HG03521 (cell line): Measurements from ENCODE around the gene PITRM1.
A peak's percentile ranks its signal among the peaks of the same experiment; 100 is the strongest.

ENCODE experiments used
- ATAC-seq: cut with Tn5 transposase; IDR thresholded peaks from one replicate; pipeline ENCODE4 v1.9.1; 2021; ENCODE audit warnings: mild to moderate bottlenecking, moderate library complexity; ENCODE audit not compliant: unreplicated experiment

The PITRM1 gene

DNA sequence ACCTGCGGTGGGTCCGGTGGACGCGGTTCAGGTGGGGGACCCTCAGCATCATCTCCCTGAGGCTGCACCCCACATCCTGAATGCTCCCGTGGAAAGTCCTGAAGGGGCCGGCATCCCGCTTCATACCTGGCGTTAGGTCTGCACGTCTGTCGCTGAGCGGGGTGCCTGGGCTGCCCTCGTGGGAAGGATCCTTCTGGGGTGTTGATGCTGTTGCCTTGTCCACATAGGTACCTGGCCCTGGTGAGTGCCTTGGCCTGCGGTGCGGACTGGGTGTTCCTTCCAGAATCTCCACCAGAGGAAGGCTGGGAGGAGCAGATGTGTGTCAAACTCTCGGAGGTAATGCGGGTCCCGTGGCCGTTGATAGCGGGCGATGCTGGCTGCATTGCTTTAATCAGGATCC, 67.4 kb downstream of the PITRM1 start:
- ATAC-seq, result no peak

DNA sequence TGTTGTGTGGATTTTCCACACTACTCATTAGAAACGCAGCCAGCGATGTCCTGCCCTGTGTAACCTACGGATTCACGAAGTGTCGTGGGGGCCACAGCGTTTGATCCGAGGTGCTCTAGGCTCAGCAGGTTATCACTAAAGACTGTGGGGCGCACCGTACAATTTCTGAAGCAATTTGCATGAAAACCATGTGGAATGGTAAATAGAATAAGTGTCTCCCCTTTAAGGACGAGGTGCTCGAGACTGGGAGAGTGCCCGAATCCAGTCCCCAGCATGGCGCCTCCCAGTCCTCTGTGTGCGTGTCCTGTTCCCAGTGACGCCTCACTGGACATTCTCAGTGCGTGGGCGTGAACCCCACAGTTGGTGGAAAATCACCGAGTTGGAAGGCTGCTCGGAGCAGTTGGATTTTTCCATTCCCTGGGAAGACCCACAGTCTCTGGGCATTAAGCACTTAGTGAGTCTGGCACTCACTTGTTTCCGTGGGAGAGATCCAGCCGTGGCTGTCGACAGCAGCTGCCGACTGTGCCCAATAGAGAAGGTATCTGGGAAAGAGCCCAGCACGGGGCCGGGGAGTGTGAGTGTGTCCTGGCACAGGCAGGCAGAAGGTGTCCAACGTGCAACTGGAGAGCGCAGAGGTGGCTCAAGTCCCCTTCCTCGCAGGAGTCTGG, 68.2 kb downstream of the PITRM1 start:
- ATAC-seq, result no peak

DNA sequence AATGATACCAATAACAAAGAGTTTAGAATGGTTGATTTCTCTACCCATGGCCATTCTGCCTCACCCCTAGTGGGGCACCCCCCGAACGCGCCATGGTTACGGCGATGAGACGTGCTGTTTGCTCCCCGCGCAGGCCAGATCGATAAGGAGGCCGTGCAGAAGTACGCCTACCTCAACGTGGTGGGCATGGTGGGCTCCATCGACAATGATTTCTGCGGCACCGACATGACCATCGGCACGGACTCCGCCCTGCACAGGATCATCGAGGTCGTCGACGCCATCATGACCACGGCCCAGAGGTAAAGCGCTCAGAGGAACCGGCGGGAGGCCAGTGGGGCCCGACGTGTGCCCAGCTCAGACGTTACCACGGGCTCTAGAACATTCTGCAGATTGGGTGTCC, 68.9 kb downstream of the PITRM1 start:
- no peak for ATAC-seq

DNA sequence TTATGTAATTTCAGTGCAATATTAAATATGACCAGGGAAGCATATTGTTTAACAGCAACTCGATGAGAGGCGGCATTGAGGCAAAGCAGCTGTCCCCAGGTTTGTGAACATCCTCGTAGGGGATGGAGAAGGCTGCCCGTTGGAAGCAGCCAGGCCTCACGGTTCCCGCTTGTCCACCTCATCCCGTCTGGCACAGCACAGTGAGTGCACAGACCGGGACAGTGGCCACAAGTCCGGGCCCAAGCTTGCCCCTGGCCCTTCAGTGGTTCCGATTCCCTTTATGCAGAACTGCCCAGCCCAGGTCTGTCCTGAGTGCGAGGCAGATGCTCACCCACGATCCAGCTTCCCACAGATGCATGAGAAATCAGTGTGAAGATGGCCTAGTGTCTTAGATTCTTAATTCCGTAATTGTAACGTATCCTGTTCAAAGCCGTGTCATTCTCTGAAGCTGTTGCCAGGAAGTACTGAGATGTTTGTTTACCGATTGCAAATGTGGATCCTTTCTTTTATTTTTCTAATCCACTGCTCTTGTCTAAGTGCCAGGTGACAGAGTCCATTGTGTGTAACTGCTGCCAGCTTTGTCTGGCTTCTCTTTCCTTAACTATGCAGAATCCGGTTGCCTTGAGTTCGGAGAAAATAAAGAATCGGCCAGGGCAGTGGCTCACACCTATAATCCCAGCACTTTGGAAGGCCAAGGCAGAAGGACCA, 69.7 kb downstream of the PITRM1 start:
- ATAC-seq, result no peak

DNA sequence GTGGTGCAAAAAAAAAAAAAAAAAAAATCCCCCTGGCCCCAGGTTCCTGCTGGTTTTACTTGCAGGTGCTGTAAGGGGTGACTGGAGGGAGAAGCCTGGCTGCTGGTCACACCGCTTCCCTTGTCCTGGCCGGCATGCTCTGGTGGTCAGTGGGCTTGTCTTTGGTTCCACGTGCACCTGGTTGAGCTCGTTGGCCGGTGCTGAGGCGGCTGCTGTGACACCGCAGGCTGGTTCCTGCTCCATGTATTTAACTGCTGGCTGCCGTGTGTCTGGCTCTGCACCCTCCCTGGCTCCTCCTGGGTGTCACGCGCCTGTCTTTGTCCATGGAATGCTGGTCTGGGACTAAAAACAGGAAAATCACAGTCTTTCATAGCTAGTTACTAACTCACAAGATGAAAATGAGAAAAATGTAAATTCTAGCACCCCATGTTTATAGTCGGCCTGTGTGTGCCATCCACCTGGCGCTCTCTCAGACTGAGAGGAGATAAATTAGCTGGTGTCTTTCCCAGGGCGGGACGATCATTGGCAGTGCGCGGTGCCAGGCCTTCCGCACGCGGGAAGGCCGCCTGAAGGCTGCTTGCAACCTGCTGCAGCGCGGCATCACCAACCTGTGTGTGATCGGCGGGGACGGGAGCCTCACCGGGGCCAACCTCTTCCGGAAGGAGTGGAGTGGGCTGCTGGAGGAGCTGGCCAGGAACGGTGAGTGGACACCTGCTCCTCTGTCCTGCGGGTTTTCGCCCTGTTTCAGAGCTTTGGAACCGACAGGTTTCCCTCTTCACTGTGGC, 71.5 kb downstream of the PITRM1 start:
- ATAC-seq, result no peak

DNA sequence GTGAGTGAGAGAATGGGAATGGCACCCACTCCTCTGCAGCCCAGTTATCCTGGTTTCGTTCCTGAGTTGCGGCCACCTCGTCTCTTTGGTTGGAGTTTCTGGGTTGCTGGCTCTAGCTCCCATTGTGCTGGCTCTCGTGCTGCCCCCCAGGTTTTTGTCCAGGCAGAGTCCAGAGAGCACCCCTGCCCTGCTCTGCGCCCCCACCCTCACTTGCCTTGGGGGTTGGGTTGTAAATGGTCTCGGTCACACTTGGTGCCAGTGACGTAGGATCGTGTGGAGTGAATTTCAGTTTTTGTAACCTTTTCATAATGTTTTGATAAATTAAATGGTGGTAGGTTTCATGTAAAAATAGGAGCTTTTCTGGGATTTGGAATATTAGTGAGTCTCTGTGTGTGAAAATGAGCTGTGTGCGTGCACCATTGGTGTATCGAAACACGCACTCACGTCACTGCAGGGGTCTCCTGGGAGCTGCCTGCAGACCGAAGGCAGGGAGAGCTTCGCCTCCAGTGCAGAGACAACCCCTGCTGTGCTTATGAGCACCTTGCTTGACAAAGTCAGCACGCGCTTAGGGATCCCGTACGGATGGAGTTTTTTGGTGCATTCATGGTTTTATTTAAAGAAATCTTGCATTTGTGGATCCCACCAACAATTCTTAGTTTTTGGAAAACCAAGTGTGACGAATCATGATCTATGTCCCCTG, 72.3 kb downstream of the PITRM1 start:
- no peak for ATAC-seq

DNA sequence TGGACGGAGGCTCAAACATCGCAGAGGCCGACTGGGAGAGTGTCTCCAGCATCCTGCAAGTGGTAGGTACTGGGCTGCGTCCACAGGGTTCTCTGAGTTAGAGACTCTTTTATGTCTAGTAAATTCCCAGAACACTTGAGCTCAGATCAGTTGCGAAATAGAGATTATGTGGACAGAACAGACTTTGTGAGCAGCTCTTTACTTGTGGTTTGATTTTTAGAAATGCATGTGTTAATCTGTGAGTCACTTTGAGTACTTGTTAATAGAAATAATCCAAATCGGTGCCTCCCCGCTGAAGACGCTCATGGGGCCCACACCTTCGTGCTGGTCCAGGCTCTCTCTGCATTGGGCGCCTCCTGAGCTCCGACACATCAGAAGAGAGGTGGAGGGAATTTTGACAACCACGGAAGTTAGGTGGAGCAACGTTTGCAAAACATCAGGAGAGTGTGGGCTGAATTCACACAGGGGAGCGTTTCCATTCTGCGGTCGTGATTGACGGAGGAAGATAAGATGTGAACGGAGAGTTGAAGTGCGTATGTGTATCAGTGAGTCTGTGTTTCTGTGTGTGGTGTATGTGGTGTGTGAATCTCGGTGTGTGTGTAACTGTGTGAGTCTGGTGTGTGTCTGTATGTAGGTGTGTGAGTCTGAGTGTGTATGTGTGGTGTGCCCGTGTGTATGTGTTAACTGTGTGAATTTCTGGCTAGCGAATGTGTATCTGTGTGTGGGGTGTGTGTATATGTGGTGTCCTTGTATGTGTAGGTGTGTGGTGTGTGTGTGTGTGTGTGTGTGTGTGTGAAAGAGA, 73.1 kb downstream of the PITRM1 start:
- ATAC-seq, result no peak

DNA sequence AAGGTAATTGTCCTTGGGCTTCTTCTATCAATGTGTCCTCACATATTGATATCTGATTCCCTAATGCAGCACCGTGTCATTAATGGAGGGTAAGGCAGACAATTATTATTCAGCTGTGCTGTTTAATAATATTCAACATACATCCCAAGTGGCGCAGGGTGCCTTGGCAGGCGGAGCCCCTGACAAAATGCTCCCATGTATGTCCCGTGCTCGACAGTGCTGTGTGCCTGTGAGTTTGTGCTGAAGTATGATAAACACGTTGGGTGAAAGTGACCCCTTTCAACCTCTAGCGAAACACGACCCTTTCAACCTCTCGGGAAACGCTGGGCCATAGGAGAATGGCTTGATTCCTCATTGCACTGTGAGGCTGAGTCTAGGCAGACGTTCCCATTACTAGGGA, 73.9 kb downstream of the PITRM1 start:
- no peak for ATAC-seq

DNA sequence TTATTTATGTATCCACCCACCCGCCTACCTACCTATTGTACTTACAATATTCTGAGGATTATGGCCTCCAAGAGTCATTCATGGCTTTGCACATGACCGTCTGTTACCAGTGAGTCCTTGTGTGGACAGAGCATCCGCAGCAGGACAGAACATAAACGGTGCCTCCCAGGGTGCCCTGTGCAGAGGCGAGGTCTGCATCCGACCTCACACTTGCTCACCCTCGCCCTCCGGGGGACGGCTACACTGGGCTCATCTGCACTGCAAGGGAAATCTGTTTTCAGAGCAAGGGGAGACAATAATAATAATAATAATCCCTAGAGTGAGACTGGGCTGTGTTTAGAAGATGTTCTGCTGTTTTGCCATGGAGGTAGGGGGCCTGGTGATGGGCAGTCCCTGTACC, 75.4 kb downstream of the PITRM1 start:
- ATAC-seq, result no peak

DNA sequence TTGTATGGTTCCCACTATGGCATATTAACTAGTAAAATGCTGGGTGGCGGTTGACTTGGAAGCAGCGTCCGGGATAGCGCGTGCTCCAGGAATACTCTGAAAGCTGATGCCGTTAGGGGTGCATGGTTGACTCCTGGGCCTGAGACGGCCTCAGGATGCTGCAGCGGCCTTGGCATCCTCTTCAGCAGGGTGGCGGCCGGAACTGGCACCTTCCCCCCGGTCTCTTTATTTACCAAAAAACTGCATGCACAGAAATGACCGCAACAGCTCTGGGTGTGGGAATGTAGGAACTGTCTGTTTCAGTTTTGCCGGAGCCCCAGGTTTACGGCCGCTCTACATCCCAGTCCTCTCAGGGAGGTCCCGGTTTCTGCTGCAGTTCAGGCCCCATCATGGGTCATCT, 76.4 kb downstream of the PITRM1 start:
- no peak for ATAC-seq

DNA sequence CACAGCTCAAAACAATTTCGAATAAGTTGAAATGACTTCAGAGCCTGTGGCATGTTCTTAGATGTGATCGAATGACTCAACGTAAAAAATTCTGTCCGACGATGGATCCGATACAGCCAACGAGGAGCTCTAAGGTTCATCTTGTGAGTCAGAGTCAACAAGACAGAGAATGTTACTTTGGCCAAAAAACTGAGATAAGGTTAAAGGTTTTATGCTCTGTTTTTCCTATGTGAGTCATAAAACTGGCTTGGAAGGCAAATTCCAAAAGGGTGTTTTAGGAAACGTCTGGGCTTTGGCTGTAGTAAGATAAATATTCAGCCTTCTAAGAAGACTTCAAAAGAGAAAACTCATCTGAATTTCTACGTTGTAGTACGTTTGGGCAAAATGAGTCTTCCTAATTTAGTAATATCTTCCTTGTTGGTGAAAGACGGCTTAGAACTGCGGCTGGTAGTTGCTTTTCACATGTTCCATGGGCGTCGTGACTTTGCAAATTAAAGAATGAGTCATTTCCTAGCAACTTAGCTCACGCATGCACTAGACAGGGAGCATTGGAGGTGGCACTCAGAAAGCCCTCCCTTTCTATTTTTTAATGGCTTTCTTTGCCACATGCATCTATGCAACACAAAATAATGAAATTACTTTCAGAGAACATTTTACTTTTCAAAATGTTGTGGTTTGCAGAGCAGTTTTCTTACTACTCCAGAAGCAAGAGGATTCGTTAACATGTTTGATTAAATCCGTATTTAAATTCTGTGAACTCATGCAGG, 77.0 kb downstream of the PITRM1 start:
- no peak for ATAC-seq

DNA sequence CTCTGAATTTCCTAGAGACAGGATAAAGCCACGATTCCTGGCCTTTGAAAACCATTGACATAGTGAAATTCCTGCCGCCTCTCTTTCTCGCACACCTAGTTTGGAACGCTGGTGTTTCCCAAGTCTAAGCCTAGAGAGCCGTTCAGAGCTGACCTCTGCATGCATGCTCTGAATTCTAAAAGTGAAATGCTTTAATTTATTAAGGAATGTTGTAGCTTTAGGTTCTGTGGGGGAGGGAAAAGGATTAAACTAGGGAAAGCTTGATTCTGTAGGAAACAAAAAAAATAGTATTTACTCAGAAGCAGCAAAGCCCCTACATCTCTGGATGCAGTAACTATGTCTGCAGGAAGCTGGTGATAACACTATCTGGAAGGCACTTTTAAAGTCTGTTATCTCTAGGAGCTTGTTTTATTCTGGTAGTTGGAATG, 78.0 kb downstream of the PITRM1 start:
- no peak for ATAC-seq

DNA sequence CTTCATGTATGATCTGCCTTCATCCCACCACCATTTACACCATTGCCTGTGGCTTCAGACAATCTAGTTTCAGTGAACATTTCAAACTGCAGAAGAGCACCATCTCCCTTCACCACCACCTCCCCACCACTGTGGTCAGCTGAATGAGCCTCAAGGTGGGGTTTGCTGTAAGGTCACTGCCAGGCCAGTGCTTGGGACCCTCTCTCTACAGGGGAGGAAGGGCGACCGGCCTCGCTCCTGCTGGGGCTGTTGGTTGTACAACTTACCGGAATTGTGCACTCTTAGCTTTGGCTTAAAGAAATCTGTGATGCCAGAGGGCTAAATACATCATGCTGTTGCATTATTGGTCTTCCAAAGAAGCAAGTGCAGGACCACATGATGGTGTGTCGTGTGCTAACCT, 78.6 kb downstream of the PITRM1 start:
- ATAC-seq, result no peak

DNA sequence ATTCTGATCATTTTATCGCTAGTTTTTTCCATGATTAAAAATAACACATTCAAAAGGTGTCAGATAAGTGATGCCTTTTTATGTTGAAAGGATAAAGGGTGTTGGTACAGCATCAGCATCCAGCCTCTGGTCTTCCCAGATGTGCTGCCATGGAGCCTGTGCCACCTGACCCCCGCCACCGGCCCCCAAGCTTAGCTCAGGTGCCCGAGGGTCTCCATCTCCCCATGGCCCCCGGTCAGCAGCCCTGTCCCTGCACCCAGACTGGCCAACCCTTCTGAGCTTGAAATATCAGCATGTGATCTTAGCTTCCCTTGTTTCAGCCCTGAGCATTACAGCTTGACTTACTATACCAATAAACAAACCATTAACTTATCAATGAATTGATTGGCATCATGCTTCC, 80.7 kb downstream of the PITRM1 start:
- no peak for ATAC-seq

DNA sequence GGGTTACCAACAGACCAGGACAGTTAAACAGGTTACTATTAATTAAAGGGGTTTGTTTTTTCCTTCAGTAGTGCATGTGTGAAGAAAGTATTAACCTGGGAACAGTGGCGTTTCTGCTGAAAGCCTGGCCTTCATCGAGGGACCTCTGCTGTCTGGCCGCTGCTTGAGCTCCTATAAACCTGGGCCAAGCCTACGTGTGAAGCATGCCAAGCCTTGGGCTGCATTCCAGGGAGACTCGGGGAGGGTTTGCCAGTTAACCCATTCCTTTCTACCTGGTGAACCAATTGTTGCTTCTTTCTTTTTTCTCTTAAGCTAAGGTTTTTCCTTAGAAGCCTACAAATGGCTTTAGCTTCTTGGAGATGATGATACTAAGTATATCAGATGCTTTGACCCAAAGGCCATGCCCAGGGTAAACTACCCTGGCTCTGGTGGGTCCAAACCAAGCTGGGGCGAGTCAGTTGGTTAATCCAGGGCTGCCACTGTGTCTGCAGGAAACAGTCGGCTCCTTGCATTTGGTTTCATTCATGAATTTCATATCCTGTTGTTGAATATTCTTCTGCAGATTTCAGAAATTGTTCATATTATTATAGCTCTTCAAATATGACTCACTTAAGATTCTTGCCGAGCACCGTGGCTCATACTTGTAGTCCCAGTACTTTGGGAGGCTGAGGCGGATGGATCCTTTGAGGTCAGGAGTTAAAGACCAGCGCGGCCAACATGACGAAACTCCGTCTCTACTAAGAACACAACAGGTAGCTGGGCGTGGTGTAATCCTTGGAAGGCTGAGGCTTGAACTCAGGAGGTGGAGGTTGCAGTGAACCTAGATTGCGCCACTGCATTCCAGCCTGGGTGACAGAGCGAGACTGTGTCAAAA, 81.4 kb downstream of the PITRM1 start:
- ATAC-seq, result peak; percentile 38

DNA sequence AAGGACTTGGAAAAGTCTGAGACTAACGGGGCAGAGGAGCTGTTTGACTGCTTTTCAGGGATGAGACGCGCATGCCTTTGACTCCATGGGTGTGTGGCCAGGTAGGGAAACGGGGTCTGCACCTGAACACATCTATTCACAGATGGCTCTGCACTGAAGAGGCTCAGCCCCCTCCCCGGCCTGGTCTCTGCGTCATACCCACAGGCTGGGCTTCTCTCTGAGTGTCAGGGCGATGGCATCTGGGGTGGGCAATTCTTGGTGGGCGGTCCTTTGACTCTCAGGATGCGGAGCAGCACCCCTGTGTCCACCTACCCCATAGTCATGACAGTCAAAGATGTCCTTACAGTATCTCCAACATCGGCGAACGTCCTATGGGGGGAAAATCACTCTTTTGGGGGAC, 82.2 kb downstream of the PITRM1 start:
- ATAC-seq, result no peak
